Activated B cell treated with CpG ODN at 0.5 μM for 24 hours (primary cell): ENCODE data around the gene TNXB. TPM values are rescaled to one million over a fixed set of nuclear protein-coding genes. Genes with fewer than 3 reads are reported as not detected.
"Not testable (repeated sequence)": the region's sequence is repeated elsewhere in the genome, so short reads cannot be mapped to it uniquely, and the experiment has no call there.

ENCODE experiments used
- ATAC-seq: fragments of 200-7000 bp; cut with Tn5 transposase; one replicate; pipeline ENCODE4 v1.10.0; 2021; ENCODE audit warnings: low read depth, mild to moderate bottlenecking, moderate library complexity
- CTCF ChIA-PET: fragments of 350-600 bp; sonication (Branson Sonifier 250); formaldehyde crosslinking; loops from one replicate; lab custom pipeline; 2021; ENCODE audit warnings: antibody characterized with exemption; lab: Charles Lee
- POLR2A ChIA-PET: fragments of 350-600 bp; sonication (Branson Sonifier 250); formaldehyde crosslinking; loops from one replicate; lab custom pipeline; 2021; ENCODE audit warnings: antibody characterized with exemption; lab: Charles Lee
- DNase-seq: peaks from one replicate; pipeline ENCODE4 v3.0.0; 2022
- H3K27ac Mint-ChIP-seq: one replicate; pipeline ENCODE4 v1.8.0; 2020; ENCODE audit warnings: mixed read lengths
- H3K27me3 Mint-ChIP-seq: one replicate; pipeline ENCODE4 v1.8.0; 2021; ENCODE audit warnings: mixed read lengths
- H3K36me3 Mint-ChIP-seq: one replicate; pipeline ENCODE4 v1.8.0; 2021; ENCODE audit warnings: low read depth, mixed read lengths
- H3K4me1 Mint-ChIP-seq: one replicate; pipeline ENCODE4 v1.8.0; 2021; ENCODE audit warnings: mixed read lengths
- H3K4me3 Mint-ChIP-seq: one replicate; pipeline ENCODE4 v1.8.0; 2020; ENCODE audit warnings: mild to moderate bottlenecking, mixed read lengths
- H3K9me3 Mint-ChIP-seq: one replicate; pipeline ENCODE4 v1.8.0; 2020; ENCODE audit warnings: mixed read lengths
- intact Hi-C: fragments of 100-400 bp; cut with micrococcal nuclease; formaldehyde crosslinking; loops from one replicate; pipeline ENCODE4 v1.15.1; 2024
- total RNA-seq: library from RNA; stranded (reverse); gene quantifications from 2 replicates; pipeline ENCODE4 v1.2.3, GENCODE V29; 2022
- TF ChIP-seq, protein P1 (sequence below): fragments of 200-600 bp; IDR thresholded peaks from one replicate; pipeline ENCODE4 v1.8.0; 2022; ENCODE audit warnings: antibody characterized with exemption, mild to moderate bottlenecking

TNXB gene
- total RNA-seq, 1 donor from 2014 or later: 12.4 TPM

DNA sequence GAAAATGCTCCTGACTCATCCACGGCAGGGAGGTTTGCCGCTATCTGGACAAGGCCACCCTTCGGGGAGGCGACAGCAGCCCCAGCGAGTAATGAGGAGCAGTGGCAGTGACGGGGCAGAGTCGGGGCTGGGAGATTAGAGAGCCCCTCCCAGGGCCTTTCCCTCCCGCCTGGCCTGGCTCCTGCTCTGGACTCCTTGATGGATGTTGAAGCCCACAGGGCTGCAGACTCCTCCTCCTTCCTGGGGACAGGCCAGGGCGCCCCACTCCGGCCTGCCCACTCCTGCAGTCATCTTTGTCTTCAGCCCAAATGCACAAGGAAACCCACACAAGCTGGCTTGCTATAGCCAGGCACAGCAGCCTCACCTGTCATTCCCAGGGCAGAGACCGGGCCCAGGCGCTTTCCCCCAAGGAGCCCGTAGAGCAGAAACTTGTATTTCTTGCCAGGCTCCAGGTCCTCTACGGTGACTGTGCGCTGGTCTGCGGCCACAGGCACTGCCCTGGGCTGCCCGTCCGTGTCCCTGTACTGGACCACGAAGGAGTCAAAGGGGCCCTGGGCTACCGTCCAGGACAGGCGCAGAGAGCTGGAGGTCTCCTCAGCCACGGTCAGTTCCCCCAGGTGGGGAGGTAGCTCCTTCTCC, 63.2 kb downstream of the TNXB start:
- Mint-ChIP-seq H3K27me3 (peaks cover 5% of the 10 kb centered on the region), H3K36me3 (no peaks in the 10 kb centered on the region), H3K27ac (no peak overlapping the region), H3K4me1 (peaks cover 4% of the 10 kb centered on the region), H3K4me3 (no peak overlapping the region), H3K9me3 (no peaks in the 10 kb centered on the region)
- intact Hi-C loops: loop anchor here (10.0 kb wide), 2 partner anchors 109 to 749 kb away; partner anchors contain the start of genes PPT2 and PRRT1
- ChIA-PET POLR2A (no interaction called here), CTCF (no interaction called here)
- ATAC-seq: no peak
- no peak for DNase-seq
- TF ChIP-seq, protein P1, sequence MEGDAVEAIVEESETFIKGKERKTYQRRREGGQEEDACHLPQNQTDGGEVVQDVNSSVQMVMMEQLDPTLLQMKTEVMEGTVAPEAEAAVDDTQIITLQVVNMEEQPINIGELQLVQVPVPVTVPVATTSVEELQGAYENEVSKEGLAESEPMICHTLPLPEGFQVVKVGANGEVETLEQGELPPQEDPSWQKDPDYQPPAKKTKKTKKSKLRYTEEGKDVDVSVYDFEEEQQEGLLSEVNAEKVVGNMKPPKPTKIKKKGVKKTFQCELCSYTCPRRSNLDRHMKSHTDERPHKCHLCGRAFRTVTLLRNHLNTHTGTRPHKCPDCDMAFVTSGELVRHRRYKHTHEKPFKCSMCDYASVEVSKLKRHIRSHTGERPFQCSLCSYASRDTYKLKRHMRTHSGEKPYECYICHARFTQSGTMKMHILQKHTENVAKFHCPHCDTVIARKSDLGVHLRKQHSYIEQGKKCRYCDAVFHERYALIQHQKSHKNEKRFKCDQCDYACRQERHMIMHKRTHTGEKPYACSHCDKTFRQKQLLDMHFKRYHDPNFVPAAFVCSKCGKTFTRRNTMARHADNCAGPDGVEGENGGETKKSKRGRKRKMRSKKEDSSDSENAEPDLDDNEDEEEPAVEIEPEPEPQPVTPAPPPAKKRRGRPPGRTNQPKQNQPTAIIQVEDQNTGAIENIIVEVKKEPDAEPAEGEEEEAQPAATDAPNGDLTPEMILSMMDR: no peak

DNA sequence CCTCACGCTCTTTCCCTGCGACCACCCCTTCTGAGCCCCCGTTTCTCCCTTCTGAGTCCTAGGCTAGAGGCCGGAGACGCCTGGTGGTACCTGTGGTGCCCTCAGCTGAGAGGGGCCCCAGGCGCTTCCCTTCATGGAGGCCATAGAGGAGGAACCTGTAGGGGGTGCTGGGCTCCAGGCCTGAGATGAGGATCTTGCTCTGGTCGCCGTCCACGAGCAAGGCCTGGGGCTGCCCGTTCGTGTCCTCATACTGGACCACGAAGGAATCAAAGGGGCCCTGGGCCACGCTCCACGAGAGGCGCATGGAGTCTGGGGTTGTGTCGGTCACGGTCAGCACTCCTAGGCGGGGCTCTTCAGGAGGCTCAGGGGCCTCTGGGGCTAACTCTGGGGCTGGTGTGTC, 64.2 kb downstream of the TNXB start:
- H3K4me1 Mint-ChIP-seq: not testable (repeated sequence)

DNA sequence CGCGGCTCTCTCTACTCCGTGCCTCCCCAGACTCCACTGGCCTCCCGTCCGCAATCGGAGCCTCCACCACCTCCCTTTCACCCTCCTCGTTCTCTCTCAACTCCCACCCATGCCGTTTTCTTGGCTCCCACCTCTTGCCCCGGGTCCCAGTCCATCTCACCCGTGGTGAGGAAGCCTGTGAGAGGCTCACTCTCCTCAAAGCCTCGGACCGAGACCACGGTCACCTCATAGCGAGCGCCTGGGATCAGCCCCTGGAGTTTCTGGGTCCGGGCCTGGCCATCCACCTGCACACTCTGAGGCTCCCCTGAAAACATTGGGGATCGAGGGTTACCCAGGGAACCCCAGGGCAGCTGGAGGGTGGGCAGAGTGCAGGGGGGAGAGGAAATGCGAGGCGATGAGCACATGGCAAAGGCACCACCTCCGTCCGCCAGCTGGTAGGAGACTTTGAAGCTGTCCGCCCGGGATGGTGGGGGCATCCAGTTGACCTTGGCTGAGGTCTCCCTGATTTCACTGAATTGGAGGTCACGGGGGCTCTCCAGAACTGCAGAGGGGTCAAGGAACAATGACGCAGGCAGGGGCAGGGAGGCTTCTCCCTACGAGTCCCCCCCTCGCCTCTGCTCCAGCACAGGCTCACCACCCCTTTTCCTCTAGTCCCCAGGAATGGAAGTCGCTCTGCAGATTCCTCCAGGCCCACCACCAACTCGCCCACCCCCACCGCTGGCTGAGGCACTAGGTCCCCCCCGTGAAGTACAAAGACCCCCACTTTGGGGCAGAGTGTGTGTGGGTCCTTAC, 65.4 kb downstream of the TNXB start:
- H3K4me3 Mint-ChIP-seq, H3K4me1 Mint-ChIP-seq, H3K27ac Mint-ChIP-seq, H3K27me3 Mint-ChIP-seq, H3K36me3 Mint-ChIP-seq, CTCF ChIA-PET, H3K9me3 Mint-ChIP-seq, POLR2A ChIA-PET, ATAC-seq, DNase-seq: not testable (repeated sequence)
- intact Hi-C loops: loop anchor here (10.0 kb wide), 2 partner anchors 111 to 751 kb away; partner anchors contain the start of genes PPT2 and PRRT1

More for the DNA sequence above, 64.2 kb downstream of the TNXB start:
- H3K36me3 Mint-ChIP-seq, H3K9me3 Mint-ChIP-seq, H3K27me3 Mint-ChIP-seq, CTCF ChIA-PET, POLR2A ChIA-PET, ATAC-seq, DNase-seq, H3K4me3 Mint-ChIP-seq, H3K27ac Mint-ChIP-seq: not testable (repeated sequence)
- intact Hi-C loops: loop anchor here (10.0 kb wide), 2 partner anchors 110 to 750 kb away; partner anchors contain the start of genes PPT2 and PRRT1

DNA sequence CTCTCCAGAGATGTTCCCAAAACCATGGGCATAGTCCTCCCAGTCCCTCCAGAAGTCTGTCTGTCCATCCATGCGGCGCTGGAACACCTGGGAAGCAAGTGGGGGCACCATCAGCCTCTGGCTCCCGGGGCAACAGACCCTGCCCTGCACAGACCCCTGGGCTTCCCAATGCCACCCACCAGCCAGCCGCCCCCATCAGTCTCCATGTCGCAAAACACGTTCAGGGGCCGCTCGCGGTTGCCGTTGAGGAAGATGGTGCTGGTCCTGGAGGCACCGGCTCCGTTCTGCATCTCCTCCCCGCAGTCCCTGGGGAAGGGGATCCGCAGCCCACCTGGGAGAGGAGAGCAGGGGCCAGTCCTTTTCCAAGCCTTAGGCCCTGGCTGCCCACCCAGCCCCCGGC, 66.9 kb downstream of the TNXB start:
- CTCF ChIA-PET: not testable (repeated sequence)

DNA sequence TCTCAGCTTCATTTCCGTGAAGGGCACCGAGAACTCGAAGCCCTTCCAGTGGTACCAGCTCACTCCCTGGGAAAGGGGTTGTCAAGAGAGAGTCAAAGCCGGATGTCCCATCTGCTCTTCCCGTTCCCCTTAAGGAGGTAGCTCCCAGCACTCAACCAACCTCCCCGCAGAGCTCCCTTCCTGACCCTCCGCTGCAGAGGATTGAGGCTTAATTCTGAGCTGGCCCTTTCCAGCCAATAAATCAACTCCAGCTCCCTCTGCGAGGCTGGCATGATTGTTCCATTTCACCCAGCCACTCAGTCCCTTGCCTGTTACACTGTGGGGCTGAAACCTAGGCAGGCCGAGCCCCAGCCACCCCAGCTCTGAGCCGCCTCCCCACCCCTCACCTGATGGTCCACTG, 67.8 kb downstream of the TNXB start:
- H3K9me3 Mint-ChIP-seq, CTCF ChIA-PET, ATAC-seq, H3K27ac Mint-ChIP-seq, H3K4me1 Mint-ChIP-seq, H3K4me3 Mint-ChIP-seq, H3K27me3 Mint-ChIP-seq, H3K36me3 Mint-ChIP-seq, POLR2A ChIA-PET, DNase-seq: not testable (repeated sequence)
- intact Hi-C loops: loop anchor here (10.0 kb wide), 2 partner anchors 113 to 753 kb away; partner anchors contain the start of genes PPT2 and PRRT1

More for the DNA sequence above, 66.9 kb downstream of the TNXB start:
- ATAC-seq, H3K9me3 Mint-ChIP-seq, H3K4me1 Mint-ChIP-seq, H3K27ac Mint-ChIP-seq, H3K4me3 Mint-ChIP-seq, H3K36me3 Mint-ChIP-seq, DNase-seq, POLR2A ChIA-PET, H3K27me3 Mint-ChIP-seq: not testable (repeated sequence)
- intact Hi-C loops: loop anchor here (10.0 kb wide), 2 partner anchors 113 to 753 kb away; partner anchors contain the start of genes PPT2 and PRRT1

DNA sequence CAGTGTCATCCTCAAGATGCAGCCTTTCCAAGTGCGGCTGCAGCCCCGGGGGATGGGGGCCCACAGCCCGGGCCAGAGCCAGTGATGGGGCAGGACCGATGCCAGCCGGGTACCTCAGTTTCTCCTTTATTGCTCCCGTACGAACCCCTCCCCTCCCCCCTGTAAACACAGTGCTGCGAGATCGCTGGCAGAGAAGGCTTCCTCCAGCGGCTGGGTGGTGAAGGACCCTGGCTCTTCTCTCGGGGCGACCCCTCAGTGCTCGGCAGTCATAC, 68.2 kb downstream of the TNXB start:
- POLR2A ChIA-PET, DNase-seq, H3K27me3 Mint-ChIP-seq, H3K9me3 Mint-ChIP-seq, ATAC-seq, H3K27ac Mint-ChIP-seq, H3K4me1 Mint-ChIP-seq, H3K36me3 Mint-ChIP-seq, H3K4me3 Mint-ChIP-seq, CTCF ChIA-PET: not testable (repeated sequence)
- intact Hi-C loops: loop anchor here (10.0 kb wide), 2 partner anchors 114 to 754 kb away; partner anchors contain the start of genes PPT2 and PRRT1

DNA sequence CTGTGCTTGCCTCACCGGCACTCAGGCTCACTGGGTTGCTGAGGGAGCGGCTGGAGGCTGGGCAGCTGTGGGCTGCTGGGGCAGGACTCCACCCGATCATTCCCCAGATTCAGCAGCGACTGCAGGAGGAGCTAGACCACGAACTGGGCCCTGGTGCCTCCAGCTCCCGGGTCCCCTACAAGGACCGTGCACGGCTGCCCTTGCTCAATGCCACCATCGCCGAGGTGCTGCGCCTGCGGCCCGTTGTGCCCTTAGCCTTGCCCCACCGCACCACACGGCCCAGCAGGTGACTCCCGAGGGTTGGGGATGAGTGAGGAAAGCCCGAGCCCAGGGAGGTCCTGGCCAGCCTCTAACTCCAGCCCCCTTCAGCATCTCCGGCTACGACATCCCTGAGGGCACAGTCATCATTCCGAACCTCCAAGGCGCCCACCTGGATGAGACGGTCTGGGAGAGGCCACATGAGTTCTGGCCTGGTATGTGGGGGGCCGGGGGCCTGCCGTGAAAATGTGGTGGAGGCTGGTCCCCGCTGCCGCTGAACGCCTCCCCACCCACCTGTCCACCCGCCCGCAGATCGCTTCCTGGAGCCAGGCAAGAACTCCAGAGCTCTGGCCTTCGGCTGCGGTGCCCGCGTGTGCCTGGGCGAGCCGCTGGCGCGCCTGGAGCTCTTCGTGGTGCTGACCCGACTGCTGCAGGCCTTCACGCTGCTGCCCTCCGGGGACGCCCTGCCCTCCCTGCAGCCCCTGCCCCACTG, 68.7 kb downstream of the TNXB start:
- not testable (repeated sequence) for H3K27ac Mint-ChIP-seq

DNA sequence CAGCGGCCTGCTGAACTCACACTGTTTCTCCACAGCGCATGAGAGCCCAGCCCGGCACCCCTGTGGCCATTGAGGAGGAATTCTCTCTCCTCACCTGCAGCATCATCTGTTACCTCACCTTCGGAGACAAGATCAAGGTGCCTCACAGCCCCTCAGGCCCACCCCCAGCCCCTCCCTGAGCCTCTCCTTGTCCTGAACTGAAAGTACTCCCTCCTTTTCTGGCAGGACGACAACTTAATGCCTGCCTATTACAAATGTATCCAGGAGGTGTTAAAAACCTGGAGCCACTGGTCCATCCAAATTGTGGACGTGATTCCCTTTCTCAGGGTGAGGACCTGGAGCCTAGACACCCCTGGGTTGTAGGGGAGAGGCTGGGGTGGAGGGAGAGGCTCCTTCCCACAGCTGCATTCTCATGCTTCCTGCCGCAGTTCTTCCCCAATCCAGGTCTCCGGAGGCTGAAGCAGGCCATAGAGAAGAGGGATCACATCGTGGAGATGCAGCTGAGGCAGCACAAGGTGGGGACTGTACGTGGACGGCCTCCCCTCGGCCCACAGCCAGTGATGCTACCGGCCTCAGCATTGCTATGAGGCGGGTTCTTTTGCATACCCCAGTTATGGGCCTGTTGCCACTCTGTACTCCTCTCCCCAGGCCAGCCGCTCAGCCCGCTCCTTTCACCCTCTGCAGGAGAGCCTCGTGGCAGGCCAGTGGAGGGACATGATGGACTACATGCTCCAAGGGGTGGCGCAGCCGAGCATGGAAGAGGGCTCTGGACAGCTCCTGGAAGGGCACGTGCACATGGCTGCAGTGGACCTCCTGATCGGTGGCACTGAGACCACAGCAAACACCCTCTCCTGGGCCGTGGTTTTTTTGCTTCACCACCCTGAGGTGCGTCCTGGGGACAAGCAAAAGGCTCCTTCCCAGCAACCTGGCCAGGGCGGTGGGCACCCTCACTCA, 69.5 kb downstream of the TNXB start:
- POLR2A ChIA-PET, ATAC-seq, CTCF ChIA-PET, H3K27ac Mint-ChIP-seq, H3K36me3 Mint-ChIP-seq, H3K4me3 Mint-ChIP-seq, DNase-seq, H3K4me1 Mint-ChIP-seq, H3K27me3 Mint-ChIP-seq, H3K9me3 Mint-ChIP-seq: not testable (repeated sequence)
- intact Hi-C loops: loop anchor here (10.0 kb wide), 2 partner anchors 115 to 755 kb away; partner anchors contain the start of genes PPT2 and PRRT1

More for the DNA sequence above, 68.7 kb downstream of the TNXB start:
- H3K36me3 Mint-ChIP-seq, POLR2A ChIA-PET, H3K4me3 Mint-ChIP-seq, ATAC-seq, H3K9me3 Mint-ChIP-seq, DNase-seq, H3K27me3 Mint-ChIP-seq, H3K4me1 Mint-ChIP-seq, CTCF ChIA-PET: not testable (repeated sequence)
- intact Hi-C loops: loop anchor here (10.0 kb wide), 2 partner anchors 114 to 754 kb away; partner anchors contain the start of genes PPT2 and PRRT1

DNA sequence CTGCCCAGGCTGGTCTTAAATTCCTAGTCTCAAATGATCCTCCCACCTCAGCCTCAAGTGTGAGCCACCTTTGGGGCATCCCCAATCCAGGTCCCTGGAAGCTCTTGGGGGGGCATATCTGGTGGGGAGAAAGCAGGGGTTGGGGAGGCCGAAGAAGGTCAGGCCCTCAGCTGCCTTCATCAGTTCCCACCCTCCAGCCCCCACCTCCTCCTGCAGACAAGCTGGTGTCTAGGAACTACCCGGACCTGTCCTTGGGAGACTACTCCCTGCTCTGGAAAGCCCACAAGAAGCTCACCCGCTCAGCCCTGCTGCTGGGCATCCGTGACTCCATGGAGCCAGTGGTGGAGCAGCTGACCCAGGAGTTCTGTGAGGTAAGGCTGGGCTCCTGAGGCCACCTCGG, 70.3 kb downstream of the TNXB start:
- POLR2A ChIA-PET, H3K4me1 Mint-ChIP-seq, H3K9me3 Mint-ChIP-seq, CTCF ChIA-PET, DNase-seq, intact Hi-C loops, H3K36me3 Mint-ChIP-seq, ATAC-seq, H3K4me3 Mint-ChIP-seq, H3K27ac Mint-ChIP-seq, H3K27me3 Mint-ChIP-seq: not testable (repeated sequence)
